HepG2 (cell line): ENCODE measurements around the gene PTGR2. TPM values are rescaled to one million over a fixed set of nuclear protein-coding genes. Genes with fewer than 3 reads are reported as not detected.

Experiments used
- ASH2L ChIP-seq: fragments of 300-600, 200-600 bp; sonication (generic); IDR thresholded peaks from 2 replicates; pipeline ENCODE4 v1.7.0; 2017; ENCODE audit warnings: low read depth, mild to moderate bottlenecking, moderate library complexity, mixed read lengths, low read length; ENCODE audit not compliant: insufficient read length
- CAMTA2 ChIP-seq: sonication (generic); formaldehyde crosslinking; IDR thresholded peaks from 2 replicates; pipeline ENCODE4 v1.4.0; 2020; ENCODE audit warnings: mild to moderate bottlenecking, missing genetic modification reagents, borderline replicate concordance
- CBFB ChIP-seq: sonication (generic); formaldehyde crosslinking; IDR thresholded peaks from 2 replicates; pipeline ENCODE4 v1.4.0; 2020; ENCODE audit warnings: missing genetic modification reagents
- GABPA ChIP-seq, 2 experiments: IDR thresholded peaks; 2 replicates each; pipeline ENCODE4 v1.6.1; 2011 to 2016; ENCODE audit warnings: low read depth in 2 of 2, low read length in 1 of 2, missing biosample characterization in 1 of 2, missing genetic modification characterization in 1 of 2
- GATAD1 ChIP-seq: IDR thresholded peaks from 2 replicates; pipeline ENCODE4 v1.6.1; 2016; ENCODE audit warnings: missing genetic modification reagents, missing compliant biosample characterization
- GFI1 ChIP-seq: sonication (generic); formaldehyde crosslinking; IDR thresholded peaks from 2 replicates; pipeline ENCODE4 v1.5.0; 2020; ENCODE audit warnings: missing genetic modification reagents, mild to moderate bottlenecking, borderline replicate concordance
- HHEX ChIP-seq: IDR thresholded peaks from 2 replicates; pipeline ENCODE4 v1.6.1; 2016; ENCODE audit warnings: control low read depth
- HOXA3 ChIP-seq: sonication (generic); formaldehyde crosslinking; IDR thresholded peaks from 2 replicates; pipeline ENCODE4 v1.5.0; 2020; ENCODE audit warnings: missing genetic modification reagents
- KDM2A ChIP-seq: sonication (generic); formaldehyde crosslinking; IDR thresholded peaks from 2 replicates; pipeline ENCODE4 v1.4.0; 2020; ENCODE audit warnings: low read depth, missing genetic modification reagents, borderline replicate concordance
- KDM5B ChIP-seq: sonication (generic); formaldehyde crosslinking; IDR thresholded peaks from 2 replicates; pipeline ENCODE4 v1.4.0; 2020; ENCODE audit warnings: missing genetic modification reagents, mild to moderate bottlenecking, borderline replicate concordance
- MTF1 ChIP-seq: sonication (generic); formaldehyde crosslinking; IDR thresholded peaks from 2 replicates; pipeline ENCODE4 v1.5.0; 2020; ENCODE audit warnings: missing genetic modification reagents
- PAXIP1 ChIP-seq: sonication (generic); formaldehyde crosslinking; conservative IDR thresholded peaks from 2 replicates; pipeline ENCODE4 v1.4.0; 2020; ENCODE audit warnings: mild to moderate bottlenecking, missing genetic modification reagents, moderate library complexity
- PHF20 ChIP-seq: sonication (generic); formaldehyde crosslinking; IDR thresholded peaks from 2 replicates; pipeline ENCODE4 v1.5.0; 2020; ENCODE audit warnings: mild to moderate bottlenecking, missing genetic modification reagents
- POGK ChIP-seq: sonication (generic); formaldehyde crosslinking; conservative IDR thresholded peaks from 2 replicates; pipeline ENCODE4 v1.8.0; 2022; ENCODE audit warnings: mild to moderate bottlenecking, moderate library complexity, missing genetic modification reagents
- PRPF4 ChIP-seq: fragments of 200-400 bp; formaldehyde crosslinking; IDR thresholded peaks from 2 replicates; pipeline ENCODE4 v1.6.1; 2016; ENCODE audit warnings: low read length, low read depth; ENCODE audit not compliant: poor library complexity, severe bottlenecking
- RELA ChIP-seq: sonication (generic); formaldehyde crosslinking; IDR thresholded peaks from 2 replicates; pipeline ENCODE4 v1.4.0; 2020; ENCODE audit warnings: missing genetic modification reagents
- SATB2 ChIP-seq: sonication (generic); formaldehyde crosslinking; IDR thresholded peaks from 2 replicates; pipeline ENCODE4 v1.5.0; 2020; ENCODE audit warnings: missing genetic modification reagents
- ZBTB1 ChIP-seq: sonication (generic); formaldehyde crosslinking; IDR thresholded peaks from 2 replicates; pipeline ENCODE4 v1.4.0; 2020; ENCODE audit warnings: missing genetic modification reagents, borderline replicate concordance
- ZBTB20 ChIP-seq: sonication (generic); formaldehyde crosslinking; IDR thresholded peaks from 2 replicates; pipeline ENCODE4 v1.8.1; 2023; ENCODE audit warnings: missing genetic modification reagents, low read depth, mild to moderate bottlenecking, borderline replicate concordance
- ZFP37 ChIP-seq: sonication (generic); formaldehyde crosslinking; IDR thresholded peaks from 2 replicates; pipeline ENCODE4 v1.4.0; 2020; ENCODE audit warnings: missing genetic modification reagents, borderline replicate concordance
- ZKSCAN1 ChIP-seq: fragments of 150-350 bp; IDR thresholded peaks from 2 replicates; pipeline ENCODE4 v1.6.1; 2014; ENCODE audit warnings: low read length
- ZNF180 ChIP-seq: sonication (generic); formaldehyde crosslinking; IDR thresholded peaks from 2 replicates; pipeline ENCODE4 v1.4.0; 2020; ENCODE audit warnings: low read depth, missing genetic modification reagents, borderline replicate concordance
- ZNF549 ChIP-seq: sonication (generic); formaldehyde crosslinking; IDR thresholded peaks from 2 replicates; pipeline ENCODE4 v1.5.0; 2020; ENCODE audit warnings: missing genetic modification reagents
- ZNF589 ChIP-seq: sonication (generic); formaldehyde crosslinking; conservative IDR thresholded peaks from 2 replicates; pipeline ENCODE4 v1.8.0; 2022; ENCODE audit warnings: mild to moderate bottlenecking, moderate library complexity, missing genetic modification reagents
- ZNF598 ChIP-seq: sonication (generic); formaldehyde crosslinking; IDR thresholded peaks from 2 replicates; pipeline ENCODE4 v1.5.1; 2020; ENCODE audit warnings: mild to moderate bottlenecking, missing genetic modification reagents, borderline replicate concordance
- ZNF773 ChIP-seq: sonication (generic); formaldehyde crosslinking; IDR thresholded peaks from 2 replicates; pipeline ENCODE4 v1.4.0; 2020; ENCODE audit warnings: missing genetic modification reagents, borderline replicate concordance
- polyA plus RNA-seq, 8 experiments: library from polyadenylated mRNA; depleted of rRNA in 3 of 8; stranded (reverse) in 7 of 8; unstranded in 1 of 8; fragments of >200 nt; fragmentation: Illumina TruSeq in 4 of 8; extraction: Trizol in 4 of 8; gene quantifications; 2 replicates each; pipeline versions ENCODE4 v1.2.1 to v1.2.3, GENCODE V29; 2011 to 2016; ENCODE audit warnings: low read depth in 4 of 8, missing spikeins in 1 of 8, mixed read lengths in 1 of 8; ENCODE audit not compliant: insufficient read depth in 1 of 8
- total RNA-seq, 5 experiments: library from RNA; depleted of rRNA; stranded (reverse); fragments of >200 nt; fragmentation: Illumina TruSeq; extraction: Trizol; gene quantifications; 2 replicates each; pipeline ENCODE4 v1.2.3, GENCODE V29; 2016; ENCODE audit warnings: low read depth in 1 of 5

PTGR2 gene
- total and polyA plus RNA-seq, 2 of the 13 experiments (the other 11 are each of a cell fraction or from before 2014, with no cell fraction given): 3.0 to 4.3 TPM

GRCh38 chr14:73802431-73803188 is 49.0 kb upstream of the PTGR2 start (continued):
- no peak for TF ChIP-seq ZBTB20 (CRISPR knock-in tag)
- TF ChIP-seq CAMTA2 (CRISPR knock-in tag): no peak
- no peak for TF ChIP-seq MTF1 (CRISPR knock-in tag)
- TF ChIP-seq ASH2L: no peak
- no peak for TF ChIP-seq PRPF4
- TF ChIP-seq SATB2: no peak
- no peak for TF ChIP-seq ZBTB1
- 0 out of 2 replicates have a peak, but pooled peaks have one; percentile 27 for TF ChIP-seq RELA
- peak; percentile 64; the same call in 1 of the 2 replicates for TF ChIP-seq KDM5B (CRISPR knock-in tag)
- 0 out of 2 replicates have a peak, but pooled peaks have one; percentile 15 for TF ChIP-seq KDM2A (CRISPR knock-in tag)
- no peak for TF ChIP-seq ZKSCAN1
- TF ChIP-seq ZNF589: no peak
- no peak for TF ChIP-seq GATAD1 (CRISPR knock-in tag)
- TF ChIP-seq CBFB (CRISPR knock-in tag): no peak
- peak; percentile 21; the same call in 1 of the 2 replicates for TF ChIP-seq PAXIP1 (CRISPR knock-in tag)
- peak; percentile 37; the same call in 1 of the 2 replicates for TF ChIP-seq GABPA (IDR thresholded peaks at IDR 0.05; ENCODE audit: low read depth, low read length)
- TF ChIP-seq GABPA (CRISPR knock-in tag; IDR thresholded peaks at IDR 0.05; ENCODE audit: low read depth): 0 out of 2 replicates have a peak, but pooled peaks have one; percentile 47
- no peak for TF ChIP-seq ZNF549
- peak; percentile 38; the same call in 1 of the 2 replicates for TF ChIP-seq HOXA3
- TF ChIP-seq ZFP37: no peak
- no peak for TF ChIP-seq HHEX
- 0 out of 2 replicates have a peak, but pooled peaks have one; percentile 43 for TF ChIP-seq ZNF773
- TF ChIP-seq GFI1 (CRISPR knock-in tag): no peak
- no peak for TF ChIP-seq ZNF598 (CRISPR knock-in tag)
- peak; percentile 39; the same call in 1 of the 2 replicates for TF ChIP-seq PHF20 (CRISPR knock-in tag)
- no peak for TF ChIP-seq ZNF180 (CRISPR knock-in tag)
- TF ChIP-seq POGK (CRISPR knock-in tag): no peak
